Large intestine (tissue), 3 donors: Measurements from ENCODE around the gene ATP6V0C. TPM values are rescaled to one million over a fixed set of nuclear protein-coding genes. Genes with fewer than 3 reads are reported as not detected.
A peak's percentile ranks its signal among the peaks of the same experiment; 100 is the strongest.

Source experiments
- DNase-seq, 2 donors: peaks; one replicate each; pipeline versions ENCODE4 v3.0.0 to v3.0.0-alpha.2; 2013
- H3K27ac ChIP-seq: one replicate; pipeline ENCODE4 v1.5.1; 2013; ENCODE audit warnings: low read length
- H3K27me3 ChIP-seq: 2 replicates; pipeline ENCODE4 v1.6.1; 2013; ENCODE audit warnings: low read length; ENCODE audit not compliant: control insufficient read depth, insufficient read depth
- H3K36me3 ChIP-seq: 2 replicates; pipeline ENCODE4 v1.6.1; 2013; ENCODE audit warnings: low read length; ENCODE audit not compliant: control insufficient read depth, insufficient read depth
- H3K4me1 ChIP-seq: one replicate; pipeline ENCODE4 v1.6.1; 2013; ENCODE audit warnings: low read length; ENCODE audit not compliant: control insufficient read depth, insufficient read depth
- H3K4me3 ChIP-seq: one replicate; pipeline ENCODE4 v1.5.1; 2013; ENCODE audit warnings: low read length
- H3K9me3 ChIP-seq: one replicate; pipeline ENCODE4 v1.6.1; 2013; ENCODE audit warnings: mild to moderate bottlenecking, low read depth, low read length, moderate library complexity; ENCODE audit not compliant: control insufficient read depth
- WGBS: methylation state at CpG from one replicate; pipeline ENCODE4 v1.1.5; 2013; ENCODE audit warnings: low lambda C conversion rate; ENCODE audit not compliant: insufficient coverage; 5-methylcytosine and 5-hydroxymethylcytosine counted together
- polyA plus RNA-seq: library from polyadenylated mRNA; unstranded; fragments of 120-200 nt; gene quantifications from one replicate; pipeline ENCODE4 v1.2.1, GENCODE V29; 2013

ATP6V0C gene
- polyA plus RNA-seq, 1 donor = 246 TPM

DNA sequence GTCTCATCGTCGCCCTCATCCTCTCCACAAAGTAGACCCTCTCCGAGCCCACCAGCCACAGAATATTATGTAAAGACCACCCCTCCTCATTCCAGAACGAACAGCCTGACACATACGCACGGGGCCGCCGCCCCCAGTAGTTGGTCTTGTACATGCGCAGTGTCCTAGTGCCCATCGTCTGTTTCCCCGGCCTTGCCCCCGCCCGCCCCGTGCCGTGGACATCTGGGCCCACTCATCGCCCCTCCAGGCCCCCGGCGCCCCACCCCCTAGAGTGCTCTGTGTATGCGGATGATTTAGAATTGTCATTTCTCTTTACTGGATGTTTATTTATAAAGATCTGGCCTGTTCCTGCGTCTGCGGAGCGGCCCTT is 5.9 kb downstream of the ATP6V0C start:
- Histone ChIP-seq H3K4me1 (peaks cover 65% of the 10 kb centered on the region), H3K4me3 (peak overlapping the region; percentile 16), H3K36me3 (peaks cover 34% of the 10 kb centered on the region), H3K27ac (peak overlapping the region; percentile 57), H3K9me3 (peaks cover 6% of the 10 kb centered on the region), H3K27me3 (no peaks in the 10 kb centered on the region)
- no peak for DNase-seq
- WGBS = no CpG with 5 or more reads among the region's 22 CpGs

DNA sequence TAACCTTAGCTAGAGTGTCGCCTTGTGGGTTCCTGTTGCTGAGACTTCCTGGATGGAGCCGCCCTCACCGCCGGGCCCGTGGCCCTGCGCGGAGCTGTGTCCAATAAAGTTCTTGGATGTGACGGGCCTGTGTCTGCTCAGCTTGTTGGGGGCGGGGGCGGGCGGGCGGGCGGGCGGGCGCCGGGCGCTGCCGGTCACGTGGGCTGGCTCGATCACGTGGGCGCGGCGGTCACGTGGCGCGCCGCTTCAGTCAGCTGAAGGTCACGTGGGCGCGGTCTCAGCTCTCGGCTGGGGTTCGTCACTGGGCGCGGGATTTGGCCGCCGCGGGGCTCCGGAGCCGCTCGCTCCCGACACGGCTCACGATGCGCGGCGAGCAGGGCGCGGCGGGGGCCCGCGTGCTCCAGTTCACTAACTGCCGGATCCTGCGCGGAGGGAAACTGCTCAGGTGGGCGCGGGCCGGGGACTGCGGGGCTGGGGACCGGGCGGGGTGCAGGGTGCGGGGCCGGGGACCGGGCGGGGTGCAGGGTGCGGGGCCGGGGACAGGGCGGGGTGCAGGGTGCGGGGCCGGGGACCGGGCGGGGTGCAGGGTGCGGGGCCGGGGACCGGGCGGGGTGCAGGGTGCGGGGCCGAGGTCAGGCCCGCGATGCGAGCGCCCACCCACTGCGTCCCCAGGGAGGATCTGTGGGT is 6.5 kb downstream of the ATP6V0C start, which contains the start of gene AMDHD2:
Gene AMDHD2, plus strand, starts transcription at position 275 of the 687 bp plus-strand sequence. Its CDS starts 88 bp downstream, at position 363.
- Histone ChIP-seq H3K9me3 (peaks cover 6% of the 10 kb centered on the region), H3K4me3 (peak within 1 kb of the TSS; percentile 79), H3K27me3 (no peaks in the 10 kb centered on the region), H3K36me3 (peaks cover 34% of the 10 kb centered on the region), H3K27ac (peak within 1 kb of the TSS; percentile 89), H3K4me1 (peaks cover 69% of the 10 kb centered on the region)
- no CpG with 5 or more reads among the region's 83 CpGs for WGBS
- DNase-seq = peak; percentile 90 to 92

DNA sequence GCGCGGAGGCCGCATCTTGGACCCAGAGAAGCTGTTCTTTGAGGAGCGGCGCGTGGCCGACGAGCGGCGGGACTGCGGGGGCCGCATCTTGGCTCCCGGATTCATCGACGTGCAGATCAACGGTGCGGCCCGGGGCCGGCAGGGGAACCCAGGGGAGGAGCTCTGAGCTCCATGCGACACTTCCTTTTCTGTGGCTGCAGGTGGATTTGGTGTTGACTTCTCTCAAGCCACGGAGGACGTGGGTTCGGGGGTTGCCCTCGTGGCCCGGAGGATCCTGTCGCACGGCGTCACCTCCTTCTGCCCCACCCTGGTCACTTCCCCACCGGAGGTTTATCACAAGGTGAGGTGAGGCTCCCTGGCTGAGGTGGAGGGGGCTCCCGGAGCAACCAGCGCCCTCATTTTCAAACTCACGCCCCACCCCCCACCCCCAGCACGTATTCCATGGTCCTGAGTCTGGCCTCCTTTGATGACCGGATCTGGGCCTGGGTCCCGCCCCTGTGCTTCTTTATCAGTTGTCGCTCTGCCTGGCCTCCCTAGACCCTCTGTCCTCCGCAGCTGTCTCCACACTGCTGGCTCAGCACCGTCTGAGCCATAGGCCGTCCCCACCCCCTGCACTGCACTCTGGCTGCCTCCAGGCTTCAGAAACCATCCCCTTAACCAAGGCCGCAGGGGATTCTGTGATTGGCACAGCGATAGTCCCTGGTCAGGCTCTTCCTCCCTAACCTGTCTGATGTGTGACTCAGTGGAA is 7.2 kb downstream of the ATP6V0C start:
- Histone ChIP-seq H3K4me3 (peak overlapping the region; percentile 79), H3K9me3 (peaks cover 6% of the 10 kb centered on the region), H3K27me3 (no peaks in the 10 kb centered on the region), H3K36me3 (peaks cover 36% of the 10 kb centered on the region), H3K4me1 (peaks cover 67% of the 10 kb centered on the region), H3K27ac (peak overlapping the region; percentile 89)
- peak; percentile 58 to 76 for DNase-seq
- no CpG with 5 or more reads among the region's 41 CpGs for whole genome bisulfite sequencing

DNA sequence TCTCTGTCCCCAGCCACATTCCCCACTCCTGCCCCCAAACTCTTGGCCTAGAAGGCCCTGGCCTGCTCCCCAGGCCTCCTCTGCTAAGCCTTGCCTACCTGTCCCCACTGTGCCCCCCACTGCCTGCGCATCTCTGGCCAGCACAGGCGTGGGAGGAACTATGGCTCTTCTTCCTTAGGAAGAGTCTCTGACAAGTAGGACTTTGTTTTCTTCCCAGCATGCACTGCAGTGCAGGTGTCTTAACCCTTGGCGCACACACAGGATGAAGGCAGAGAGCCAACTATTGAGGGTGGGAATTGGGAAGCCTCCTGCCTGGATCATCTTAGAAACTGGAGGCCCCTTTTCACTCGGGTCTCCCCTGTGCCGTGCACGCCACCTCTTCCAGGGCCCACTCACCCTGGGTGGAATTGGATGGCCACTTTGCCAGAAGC is 10.1 kb downstream of the ATP6V0C start:
- Histone ChIP-seq H3K36me3 (peaks cover 47% of the 10 kb centered on the region), H3K27ac (peak overlapping the region; percentile 77), H3K9me3 (peaks cover 6% of the 10 kb centered on the region), H3K4me1 (peaks cover 60% of the 10 kb centered on the region), H3K27me3 (no peaks in the 10 kb centered on the region), H3K4me3 (peak overlapping the region; percentile 5)
- no CpG with 5 or more reads among the region's 6 CpGs for WGBS
- peak; percentile 68 to 82 for DNase-seq

DNA sequence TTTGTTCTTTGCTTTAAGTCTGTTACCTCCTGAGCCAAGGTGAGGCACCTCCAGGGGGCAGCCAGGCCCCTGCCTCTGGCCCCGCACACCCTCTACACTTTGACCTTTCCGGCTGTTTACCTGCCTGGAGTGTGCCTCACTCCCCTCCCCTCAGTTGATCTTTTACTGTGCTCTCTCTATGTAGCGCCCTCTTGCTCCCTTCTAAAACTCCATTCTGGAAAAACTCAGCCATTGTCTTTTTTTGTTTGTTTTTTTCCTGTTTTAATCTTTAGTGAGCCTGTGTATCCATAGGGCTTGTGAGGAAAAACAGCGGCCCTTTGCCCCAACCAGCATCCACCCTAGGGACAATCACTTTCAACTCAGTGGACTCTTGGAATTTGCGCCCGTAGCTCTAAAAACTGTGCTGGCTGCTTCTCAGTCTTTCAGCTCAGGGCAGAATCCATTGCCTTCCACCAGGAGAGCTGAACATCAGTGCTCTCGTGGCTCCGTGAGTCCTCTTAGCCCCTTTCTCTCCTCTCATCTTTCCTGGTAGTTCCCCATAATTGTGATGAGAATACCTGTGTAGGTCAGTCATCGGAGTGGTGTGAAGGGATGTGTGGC is 10.7 kb downstream of the ATP6V0C start:
- Histone ChIP-seq H3K27ac (peak overlapping the region; percentile 77), H3K9me3 (peaks cover 1% of the 10 kb centered on the region), H3K27me3 (no peaks in the 10 kb centered on the region), H3K4me3 (peak overlapping the region; percentile 5), H3K4me1 (peaks cover 55% of the 10 kb centered on the region), H3K36me3 (peaks cover 47% of the 10 kb centered on the region)
- WGBS = 42% methylated on average over 3 of the region's 9 CpGs
- peak; percentile 65 to 88 for DNase-seq

DNA sequence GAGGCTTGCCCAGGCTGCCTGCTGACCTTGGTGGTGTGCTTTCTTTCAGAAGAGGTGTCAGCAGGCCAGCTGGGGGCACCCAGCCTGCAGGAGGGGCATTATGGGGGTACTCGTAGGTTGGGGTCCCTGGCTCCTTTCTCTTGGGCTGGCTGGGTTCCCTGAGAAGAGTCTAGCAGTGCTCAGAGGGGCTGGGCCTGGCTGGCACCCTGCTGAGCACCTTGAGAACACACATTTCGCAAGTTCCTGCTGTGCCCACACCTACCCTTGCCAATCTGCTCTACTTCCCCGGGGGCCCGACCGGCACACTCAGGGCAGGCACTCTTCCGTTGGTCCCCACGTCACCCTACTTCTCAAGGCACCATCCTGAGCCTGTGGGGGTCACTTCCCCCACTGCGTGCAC is 12.4 kb downstream of the ATP6V0C start:
- peaks cover 55% of the 10 kb centered on the region for H3K36me3 ChIP-seq
- H3K9me3 ChIP-seq = no peaks in the 10 kb centered on the region
- peaks cover 54% of the 10 kb centered on the region for H3K4me1 ChIP-seq
- no peaks in the 10 kb centered on the region for H3K27me3 ChIP-seq
- H3K4me3 ChIP-seq = no peak overlapping the region
- DNase-seq = no peak
- WGBS = no CpG with 5 or more reads among the region's 8 CpGs
- H3K27ac ChIP-seq = peak overlapping the region; percentile 25

DNA sequence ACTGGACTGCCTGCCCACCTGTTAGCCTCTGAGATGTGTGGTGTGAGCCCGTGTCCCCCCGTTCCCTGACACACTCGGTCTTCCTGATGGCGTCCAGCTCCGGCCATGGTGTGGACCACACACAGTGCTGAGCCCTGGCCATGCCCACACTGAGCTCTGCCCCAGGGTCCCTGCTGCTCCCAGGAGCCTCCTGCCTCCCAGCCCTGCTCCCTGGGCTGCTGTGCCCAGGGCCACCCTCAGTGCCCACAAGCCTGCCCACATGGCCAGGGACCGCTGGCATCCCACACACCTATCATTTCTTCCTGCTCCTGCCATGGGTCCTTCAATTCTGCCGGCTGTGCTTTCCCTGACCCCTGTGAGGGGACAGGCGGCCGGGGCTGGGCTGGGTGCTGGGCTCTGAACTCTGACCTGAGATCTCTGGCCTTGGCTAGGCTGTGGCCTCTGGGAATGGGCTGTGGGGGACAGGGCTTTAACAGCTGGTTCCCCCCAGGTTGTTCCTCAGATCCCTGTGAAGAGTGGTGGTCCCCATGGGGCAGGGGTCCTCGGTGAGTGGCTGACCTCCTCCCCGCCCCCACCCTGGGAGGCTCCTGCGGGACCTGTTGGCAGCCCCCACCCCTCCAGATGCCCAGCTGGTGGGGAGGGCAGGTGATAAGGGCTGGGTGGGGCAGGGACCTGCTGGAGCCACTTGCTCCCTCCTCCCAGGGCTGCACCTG is 13.5 kb downstream of the ATP6V0C start:
- Histone ChIP-seq H3K4me3 (no peak overlapping the region), H3K27me3 (no peaks in the 10 kb centered on the region), H3K9me3 (no peaks in the 10 kb centered on the region), H3K4me1 (peaks cover 53% of the 10 kb centered on the region), H3K36me3 (peaks cover 52% of the 10 kb centered on the region), H3K27ac (no peak overlapping the region)
- no CpG with 5 or more reads among the region's 12 CpGs for WGBS
- DNase-seq = no peak

DNA sequence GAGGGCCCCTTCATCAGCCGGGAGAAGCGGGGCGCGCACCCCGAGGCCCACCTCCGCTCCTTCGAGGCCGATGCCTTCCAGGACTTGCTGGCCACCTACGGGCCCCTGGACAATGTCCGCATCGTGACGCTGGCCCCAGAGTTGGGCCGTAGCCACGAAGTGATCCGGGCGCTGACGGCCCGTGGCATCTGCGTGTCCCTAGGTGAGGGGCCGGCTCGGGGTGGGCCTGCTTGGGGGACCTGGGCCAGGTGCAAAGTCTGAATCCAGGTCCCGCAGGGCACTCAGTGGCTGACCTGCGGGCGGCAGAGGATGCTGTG is 14.0 kb downstream of the ATP6V0C start:
- Histone ChIP-seq H3K4me3 (no peak overlapping the region), H3K9me3 (no peaks in the 10 kb centered on the region), H3K27me3 (no peaks in the 10 kb centered on the region), H3K4me1 (peaks cover 52% of the 10 kb centered on the region), H3K36me3 (peaks cover 51% of the 10 kb centered on the region), H3K27ac (no peak overlapping the region)
- DNase-seq = no peak
- no CpG with 5 or more reads among the region's 24 CpGs for WGBS

DNA sequence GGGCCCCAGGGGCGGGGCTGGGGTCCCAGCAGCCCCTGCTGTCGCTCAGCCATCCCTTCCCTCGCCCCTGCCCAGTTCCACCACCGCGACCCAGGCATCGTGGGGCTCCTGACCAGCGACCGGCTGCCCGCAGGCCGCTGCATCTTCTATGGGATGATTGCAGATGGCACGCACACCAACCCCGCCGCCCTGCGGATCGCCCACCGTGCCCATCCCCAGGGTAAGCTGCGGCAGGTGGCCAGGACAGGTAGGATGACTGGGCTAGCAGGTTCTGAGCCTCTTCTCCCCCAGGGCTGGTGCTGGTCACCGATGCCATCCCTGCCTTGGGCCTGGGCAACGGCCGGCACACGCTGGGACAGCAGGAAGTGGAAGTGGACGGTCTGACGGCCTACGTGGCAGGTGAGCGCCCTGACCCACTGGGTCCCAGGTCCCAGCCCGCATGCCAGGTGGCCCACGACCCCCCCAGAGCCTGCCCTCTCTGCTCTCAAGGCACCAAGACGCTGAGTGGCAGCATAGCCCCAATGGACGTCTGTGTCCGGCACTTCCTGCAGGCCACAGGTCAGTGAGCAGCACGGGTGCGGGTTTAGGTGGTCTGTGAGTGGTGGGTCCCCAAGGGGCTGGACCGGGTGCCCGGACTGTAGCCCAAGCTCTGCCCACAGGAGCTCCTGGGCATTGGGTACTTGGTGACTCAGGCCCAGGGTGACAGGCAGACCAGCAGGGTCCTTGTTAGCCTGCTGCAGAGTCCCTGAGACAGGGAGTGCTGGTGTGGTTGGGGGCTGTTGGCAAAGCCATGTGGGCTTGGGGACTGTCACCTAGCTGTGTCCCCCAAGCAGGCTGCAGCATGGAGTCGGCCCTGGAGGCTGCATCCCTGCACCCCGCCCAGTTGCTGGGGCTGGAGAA is 14.7 kb downstream of the ATP6V0C start:
- Histone ChIP-seq H3K4me1 (peaks cover 46% of the 10 kb centered on the region), H3K9me3 (no peaks in the 10 kb centered on the region), H3K27me3 (no peaks in the 10 kb centered on the region), H3K36me3 (peaks cover 46% of the 10 kb centered on the region), H3K27ac (no peak overlapping the region), H3K4me3 (no peak overlapping the region)
- no CpG with 5 or more reads among the region's 36 CpGs for WGBS
- no peak for DNase-seq
